Stimulated activated CD8-positive, alpha-beta memory T cell treated with anti-CD3 and anti-CD28 coated beads, Interleukin-7, amount 100 ng/mL, for 4 hours (primary cell): ENCODE data around the gene INTS15.

Experiments used
- DNase-seq, 2 donors: peaks; one replicate each; pipeline ENCODE4 v3.0.0-alpha.2; 2020; ENCODE audit warnings: low read depth in 2 of 2

The INTS15 gene

GRCh38 chr7:6642239-6642839, 52.5 kb downstream of the INTS15 start:
- DNase-seq = no peak

- no peak for DNase-seq
Observed at GRCh38 chr7:6642861-6643640, 53.2 kb downstream of the INTS15 start.

GRCh38 chr7:6643915-6644625, 54.2 kb downstream of the INTS15 start:
- no peak for DNase-seq

- DNase-seq = no peak
Observed at GRCh38 chr7:6644728-6645127, 54.9 kb downstream of the INTS15 start.

GRCh38 chr7:6646465-6646864, 56.6 kb downstream of the INTS15 start:
- DNase-seq = no peak

GRCh38 chr7:6647080-6647479, 57.3 kb downstream of the INTS15 start:
- no peak for DNase-seq

- no peak for DNase-seq
Observed at GRCh38 chr7:6647541-6647940, 57.7 kb downstream of the INTS15 start.

- no peak for DNase-seq
Observed at GRCh38 chr7:6648066-6648814, 58.4 kb downstream of the INTS15 start.

GRCh38 chr7:6648815-6649104, 58.9 kb downstream of the INTS15 start:
- DNase-seq = no peak

- no peak for DNase-seq
Observed at GRCh38 chr7:6649241-6649961, 59.6 kb downstream of the INTS15 start.

GRCh38 chr7:6650086-6650485, 60.3 kb downstream of the INTS15 start:
- no peak for DNase-seq

- DNase-seq = no peak
Observed at GRCh38 chr7:6650521-6651011, 60.7 kb downstream of the INTS15 start.

- DNase-seq = no peak
Observed at GRCh38 chr7:6651851-6652445, 62.1 kb downstream of the INTS15 start.

GRCh38 chr7:6652446-6653011, 62.7 kb downstream of the INTS15 start:
- no peak for DNase-seq

- DNase-seq = no peak
Observed at GRCh38 chr7:6653071-6654003, 63.5 kb downstream of the INTS15 start.

GRCh38 chr7:6654113-6654841, 64.5 kb downstream of the INTS15 start:
- DNase-seq = no peak

GRCh38 chr7:6654842-6655610, 65.2 kb downstream of the INTS15 start:
- no peak for DNase-seq
